ENCODE data around the gene MZF1.

MZF1 gene

DNA sequence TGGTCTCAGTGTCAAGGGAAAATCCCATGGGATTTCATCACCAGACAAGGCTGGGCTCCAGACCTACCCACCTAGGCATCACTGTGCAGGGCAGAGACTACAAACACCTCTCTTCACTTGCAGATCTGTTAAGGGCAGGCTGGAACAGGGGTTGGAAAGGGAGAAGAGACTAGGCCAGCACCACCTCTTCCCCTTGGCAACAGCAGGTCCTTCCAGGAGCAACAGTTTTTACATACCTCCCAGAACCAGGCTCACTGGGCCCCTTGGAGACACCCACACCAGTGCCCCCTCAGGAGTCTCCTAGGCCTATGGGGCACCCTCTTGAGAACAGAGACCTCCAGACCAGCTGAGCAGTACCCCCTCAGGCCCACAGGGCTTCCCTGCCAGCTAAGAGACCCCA, 12.2 kb downstream of the MZF1 start:
- DNase-seq (ENCODE audit: low read depth), result no peak
- no peak overlapping the region for H3K4me3 ChIP-seq (ENCODE audit: control insufficient read depth, low read depth, low read length)
- TF ChIP-seq CTCF (conservative IDR thresholded peaks at IDR 0.05; ENCODE audit: control insufficient read depth, insufficient read depth, low read depth, low read length), result no peak

DNA sequence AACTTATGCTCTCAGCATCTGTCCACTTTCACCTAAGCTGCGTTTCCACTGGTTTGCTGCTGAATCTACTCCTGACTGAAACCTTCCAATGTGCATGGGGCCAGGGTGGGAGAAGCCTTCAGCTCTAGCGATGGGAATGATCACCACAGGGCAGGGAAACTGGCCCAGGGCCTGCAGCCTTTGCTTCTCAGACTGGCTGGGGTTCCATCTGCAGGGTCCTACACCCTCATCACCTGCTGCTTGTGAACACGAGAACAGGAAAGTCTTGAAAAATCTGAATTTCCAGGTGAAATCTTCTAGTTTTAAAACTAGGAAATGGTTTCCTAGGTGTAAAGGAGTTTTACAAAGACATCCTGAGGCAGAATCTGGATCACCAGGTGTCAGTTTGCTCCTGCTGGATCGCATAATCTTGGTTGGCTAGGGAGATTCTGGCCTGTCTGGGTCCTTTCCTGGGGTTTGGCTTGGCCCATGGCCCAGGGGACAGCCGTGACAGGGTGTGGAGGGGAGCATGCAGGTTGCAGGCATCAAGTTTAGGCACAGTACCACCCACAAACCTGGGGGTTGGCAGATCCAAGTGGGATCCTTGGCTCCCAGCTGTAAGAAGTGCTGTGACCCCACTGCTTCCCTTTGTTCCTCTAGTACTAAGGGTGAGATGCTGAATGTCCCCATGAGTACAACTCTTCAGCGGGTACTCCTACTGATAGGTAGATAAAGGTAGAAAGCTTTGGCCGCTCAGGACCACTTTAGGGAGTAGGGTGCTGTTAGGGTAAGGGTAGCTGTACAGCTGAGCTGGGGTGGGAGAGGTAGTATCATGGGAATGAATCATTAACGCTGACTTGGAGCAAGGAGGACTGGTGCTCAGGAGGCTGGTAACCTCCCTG, 12.9 kb downstream of the MZF1 start:
- peak overlapping the region; percentile 91 for H3K4me3 ChIP-seq (ENCODE audit: control insufficient read depth, low read depth, low read length)
- TF ChIP-seq CTCF (conservative IDR thresholded peaks at IDR 0.05; ENCODE audit: control insufficient read depth, insufficient read depth, low read depth, low read length), result no peak
- no peak for DNase-seq (ENCODE audit: low read depth)

DNA sequence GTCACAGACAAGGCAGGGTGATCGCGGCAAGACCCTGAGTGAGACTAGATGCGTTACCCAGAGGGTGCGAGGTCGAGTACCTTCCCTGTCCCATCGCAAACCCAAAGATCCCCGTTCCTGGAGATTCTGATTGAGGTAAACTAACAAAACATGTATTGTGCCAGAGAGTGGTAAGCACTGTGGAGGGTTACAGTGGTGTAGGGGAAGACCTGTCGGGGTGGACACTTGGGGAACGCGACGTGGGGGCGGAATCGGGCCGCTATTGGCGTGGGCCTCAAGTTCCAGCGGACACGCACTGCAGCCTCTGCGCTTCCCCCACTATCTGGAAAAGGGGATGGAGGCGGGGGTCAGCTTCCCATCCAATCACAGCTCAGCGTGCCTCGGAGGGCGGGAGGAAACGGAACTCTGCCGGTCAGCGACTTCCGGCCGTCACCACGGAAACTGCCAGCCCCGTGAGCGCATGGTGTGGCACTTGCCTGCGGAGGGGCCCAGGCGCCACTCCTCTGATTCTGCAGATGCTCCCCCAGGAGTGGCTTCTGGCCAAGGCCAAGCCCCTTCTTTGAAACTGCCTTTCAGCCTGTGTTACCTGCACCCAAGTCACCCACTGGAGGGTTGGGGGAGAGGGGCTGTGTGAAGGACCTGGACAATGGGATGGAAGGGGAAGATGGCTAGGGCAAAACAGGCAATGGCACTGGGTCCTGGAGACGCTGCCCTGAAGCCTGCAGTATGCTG, 13.7 kb downstream of the MZF1 start:
- DNase-seq (ENCODE audit: low read depth), result peak; percentile 90

DNA sequence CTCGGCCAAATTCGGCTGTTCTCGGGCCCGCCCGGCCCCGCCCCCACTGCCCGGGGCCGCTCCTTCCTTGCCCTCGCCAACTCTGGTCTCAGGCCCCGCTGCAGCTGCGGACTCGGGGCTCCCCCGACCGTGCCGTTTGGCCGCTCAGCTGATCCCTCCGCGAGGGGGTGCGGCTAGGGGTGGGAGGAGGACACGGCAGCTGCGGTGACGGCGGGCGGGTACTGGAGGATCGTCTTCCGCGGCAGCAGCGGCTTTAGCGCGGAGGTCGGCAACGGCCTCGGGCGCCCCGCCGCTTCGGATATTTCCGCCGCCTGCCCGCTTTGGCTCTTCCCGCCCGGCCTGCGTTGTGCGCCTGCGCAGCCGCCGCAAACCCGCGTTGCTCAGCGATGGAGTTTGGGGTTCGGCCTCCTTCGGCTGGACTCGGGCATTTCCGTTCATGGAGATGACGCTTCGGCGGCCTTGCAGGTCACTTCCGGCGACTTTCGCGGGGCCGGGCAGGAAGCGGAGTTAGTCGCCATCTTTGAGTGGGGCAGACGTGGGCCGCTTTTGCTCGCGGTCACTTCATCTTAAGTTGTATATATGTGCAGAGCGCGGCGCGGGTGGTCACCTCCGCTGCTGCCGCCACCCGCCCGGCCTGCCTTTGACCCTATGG, 14.4 kb downstream of the MZF1 start:
- H3K4me3 ChIP-seq (ENCODE audit: control insufficient read depth, low read depth, low read length), result peak overlapping the region; percentile 91
- no peak for TF ChIP-seq CTCF (conservative IDR thresholded peaks at IDR 0.05; ENCODE audit: control insufficient read depth, insufficient read depth, low read depth, low read length)
- peak; percentile 98 for DNase-seq (ENCODE audit: low read depth)

More for the DNA sequence above, 13.7 kb downstream of the MZF1 start:
- H3K4me3 ChIP-seq (ENCODE audit: control insufficient read depth, low read depth, low read length), result peak overlapping the region; percentile 91
- no peak for TF ChIP-seq CTCF (conservative IDR thresholded peaks at IDR 0.05; ENCODE audit: control insufficient read depth, insufficient read depth, low read depth, low read length)

GRCh38 chr19:58558066-58558622, 15.0 kb downstream of the MZF1 start, which contains the start of gene UBE2M:
TSS of gene UBE2M (minus strand) at chr19:58558611. CDS start at chr19:58558381, 230 bp downstream.
- peak; percentile 37 for DNase-seq (ENCODE audit: low read depth)
- peak within 1 kb of the TSS; percentile 91 for H3K4me3 ChIP-seq (ENCODE audit: control insufficient read depth, low read depth, low read length)
- TF ChIP-seq CTCF (conservative IDR thresholded peaks at IDR 0.05; ENCODE audit: control insufficient read depth, insufficient read depth, low read depth, low read length), result no peak
